ENCODE measurements around the gene APP. TPM values are rescaled to one million over a fixed set of nuclear protein-coding genes. Genes with fewer than 3 reads are reported as not detected.
A peak's percentile ranks its signal among the peaks of the same experiment; 100 is the strongest.

The APP gene
- total RNA-seq, 1 experiment from 2014 or later: 472 TPM

GRCh38 chr21:25885405-25885804 lies 285.2 kb downstream of the APP start:
- no peak for DNase-seq (ENCODE audit: unreplicated experiment)
- POLR2A ChIA-PET: interaction anchor here (0.7 kb wide), 1 partner anchor 211 kb away, joined by 3 read pairs; no protein-coding TSS in a partner anchor
- Mint-ChIP-seq H3K27ac (ENCODE audit: low read depth, unreplicated experiment) (no peak overlapping the region), H3K27me3 (ENCODE audit: insufficient read depth, unreplicated experiment) (no peaks in the 10 kb centered on the region), H3K36me3 (ENCODE audit: insufficient read depth, unreplicated experiment) (peaks cover 53% of the 10 kb centered on the region), H3K4me3 (ENCODE audit: unreplicated experiment) (no peak overlapping the region), H3K4me1 (ENCODE audit: insufficient read depth, unreplicated experiment) (no peaks in the 10 kb centered on the region), H3K9me3 (ENCODE audit: unreplicated experiment) (no peaks in the 10 kb centered on the region)
- intact Hi-C loops (cut with micrococcal nuclease): no loop called here
- CTCF ChIA-PET: interaction anchor here (0.8 to 4.7 kb wide), 4 partner anchors 10 to 832 kb away, joined by 3 to 26 read pairs (median 4); no protein-coding TSS in a partner anchor
- no TSS peak for BruUV-seq (replicated peaks)
- TF ChIP-seq CTCF (IDR thresholded peaks at IDR 0.05; ENCODE audit: unreplicated experiment): no peak

GRCh38 chr21:25884311-25884710 lies 286.3 kb downstream of the APP start:
- Mint-ChIP-seq H3K27ac (ENCODE audit: low read depth, unreplicated experiment) (no peak overlapping the region), H3K4me1 (ENCODE audit: insufficient read depth, unreplicated experiment) (no peaks in the 10 kb centered on the region), H3K4me3 (ENCODE audit: unreplicated experiment) (no peak overlapping the region), H3K9me3 (ENCODE audit: unreplicated experiment) (no peaks in the 10 kb centered on the region), H3K36me3 (ENCODE audit: insufficient read depth, unreplicated experiment) (peaks cover 46% of the 10 kb centered on the region), H3K27me3 (ENCODE audit: insufficient read depth, unreplicated experiment) (no peaks in the 10 kb centered on the region)
- BruUV-seq (replicated peaks): no TSS peak
- no peak for DNase-seq (ENCODE audit: unreplicated experiment)
- intact Hi-C loops (cut with micrococcal nuclease): no loop called here
- no peak for TF ChIP-seq CTCF (IDR thresholded peaks at IDR 0.05; ENCODE audit: unreplicated experiment)
- CTCF ChIA-PET: interaction anchor here (0.6 to 4.7 kb wide), 4 partner anchors 11 to 890 kb away, joined by 3 to 26 read pairs (median 4); no protein-coding TSS in a partner anchor
- POLR2A ChIA-PET: no interaction called here

GRCh38 chr21:25881524-25882376 lies 288.8 kb downstream of the APP start:
- no peak overlapping the region for H3K4me3 Mint-ChIP-seq (ENCODE audit: unreplicated experiment)
- H3K27ac Mint-ChIP-seq (ENCODE audit: low read depth, unreplicated experiment): no peak overlapping the region
- peaks cover 37% of the 10 kb centered on the region for H3K36me3 Mint-ChIP-seq (ENCODE audit: insufficient read depth, unreplicated experiment)
- H3K27me3 Mint-ChIP-seq (ENCODE audit: insufficient read depth, unreplicated experiment): no peaks in the 10 kb centered on the region
- H3K4me1 Mint-ChIP-seq (ENCODE audit: insufficient read depth, unreplicated experiment): no peaks in the 10 kb centered on the region
- ChIA-PET POLR2A (interaction anchor here (1.2 kb wide), 1 partner anchor 835 kb away, joined by 3 read pairs; no protein-coding TSS in a partner anchor), CTCF (interaction anchor here (0.6 to 4.7 kb wide), 22 partner anchors 9 to 886 kb away, joined by 3 to 26 read pairs (median 4); no protein-coding TSS in a partner anchor)
- BruUV-seq (replicated peaks): no TSS peak
- intact Hi-C loops (cut with micrococcal nuclease): loop anchor here (1.0 to 2.0 kb wide), 2 partner anchors 289 to 836 kb away; partner anchors contain the start of gene APP
- peak; percentile 88 for TF ChIP-seq CTCF (IDR thresholded peaks at IDR 0.05; ENCODE audit: unreplicated experiment)
- H3K9me3 Mint-ChIP-seq (ENCODE audit: unreplicated experiment): no peaks in the 10 kb centered on the region
- peak; percentile 67 for DNase-seq (ENCODE audit: unreplicated experiment)

- ChIA-PET POLR2A (interaction anchor here (0.7 kb wide), 1 partner anchor 290 kb away, joined by 3 read pairs; no protein-coding TSS in a partner anchor), CTCF (interaction anchor here (0.7 to 1.0 kb wide), 4 partner anchors 10 to 106 kb away, joined by 3 to 4 read pairs (median 4); no protein-coding TSS in a partner anchor)
- Mint-ChIP-seq H3K27ac (ENCODE audit: low read depth, unreplicated experiment) (no peak overlapping the region), H3K27me3 (ENCODE audit: insufficient read depth, unreplicated experiment) (no peaks in the 10 kb centered on the region), H3K9me3 (ENCODE audit: unreplicated experiment) (no peaks in the 10 kb centered on the region), H3K36me3 (ENCODE audit: insufficient read depth, unreplicated experiment) (peaks cover 39% of the 10 kb centered on the region), H3K4me3 (ENCODE audit: unreplicated experiment) (no peak overlapping the region), H3K4me1 (ENCODE audit: insufficient read depth, unreplicated experiment) (no peaks in the 10 kb centered on the region)
- TF ChIP-seq CTCF (IDR thresholded peaks at IDR 0.05; ENCODE audit: unreplicated experiment): no peak
- intact Hi-C loops (cut with micrococcal nuclease): no loop called here
- no peak for DNase-seq (ENCODE audit: unreplicated experiment)
- no TSS peak for BruUV-seq (replicated peaks)
Observed at GRCh38 chr21:25879203-25879602, 291.4 kb downstream of the APP start.
